Measurements from ENCODE around the gene HLA-DMB.

GRCh38 chr6:32922083-32922482 lies 18.7 kb downstream of the HLA-DMB start:
- TF ChIP-seq EP300 (IDR thresholded peaks at IDR 0.05; ENCODE audit: borderline replicate concordance in 1 of 2, low read depth in 1 of 2, low read length in 1 of 2) = no peak
- TF ChIP-seq POLR2AphosphoS5 (IDR thresholded peaks at IDR 0.05; ENCODE audit: low read depth, low read length) = no peak
- no peak for TF ChIP-seq CTCF (IDR thresholded peaks at IDR 0.05)
- no peak for TF ChIP-seq PBX3 (IDR thresholded peaks at IDR 0.05)
- TF ChIP-seq, protein P1, sequence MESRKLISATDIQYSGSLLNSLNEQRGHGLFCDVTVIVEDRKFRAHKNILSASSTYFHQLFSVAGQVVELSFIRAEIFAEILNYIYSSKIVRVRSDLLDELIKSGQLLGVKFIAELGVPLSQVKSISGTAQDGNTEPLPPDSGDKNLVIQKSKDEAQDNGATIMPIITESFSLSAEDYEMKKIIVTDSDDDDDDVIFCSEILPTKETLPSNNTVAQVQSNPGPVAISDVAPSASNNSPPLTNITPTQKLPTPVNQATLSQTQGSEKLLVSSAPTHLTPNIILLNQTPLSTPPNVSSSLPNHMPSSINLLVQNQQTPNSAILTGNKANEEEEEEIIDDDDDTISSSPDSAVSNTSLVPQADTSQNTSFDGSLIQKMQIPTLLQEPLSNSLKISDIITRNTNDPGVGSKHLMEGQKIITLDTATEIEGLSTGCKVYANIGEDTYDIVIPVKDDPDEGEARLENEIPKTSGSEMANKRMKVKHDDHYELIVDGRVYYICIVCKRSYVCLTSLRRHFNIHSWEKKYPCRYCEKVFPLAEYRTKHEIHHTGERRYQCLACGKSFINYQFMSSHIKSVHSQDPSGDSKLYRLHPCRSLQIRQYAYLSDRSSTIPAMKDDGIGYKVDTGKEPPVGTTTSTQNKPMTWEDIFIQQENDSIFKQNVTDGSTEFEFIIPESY (IDR thresholded peaks at IDR 0.05; ENCODE audit: borderline replicate concordance, low read depth) = no peak
- TF ChIP-seq, protein P2, sequence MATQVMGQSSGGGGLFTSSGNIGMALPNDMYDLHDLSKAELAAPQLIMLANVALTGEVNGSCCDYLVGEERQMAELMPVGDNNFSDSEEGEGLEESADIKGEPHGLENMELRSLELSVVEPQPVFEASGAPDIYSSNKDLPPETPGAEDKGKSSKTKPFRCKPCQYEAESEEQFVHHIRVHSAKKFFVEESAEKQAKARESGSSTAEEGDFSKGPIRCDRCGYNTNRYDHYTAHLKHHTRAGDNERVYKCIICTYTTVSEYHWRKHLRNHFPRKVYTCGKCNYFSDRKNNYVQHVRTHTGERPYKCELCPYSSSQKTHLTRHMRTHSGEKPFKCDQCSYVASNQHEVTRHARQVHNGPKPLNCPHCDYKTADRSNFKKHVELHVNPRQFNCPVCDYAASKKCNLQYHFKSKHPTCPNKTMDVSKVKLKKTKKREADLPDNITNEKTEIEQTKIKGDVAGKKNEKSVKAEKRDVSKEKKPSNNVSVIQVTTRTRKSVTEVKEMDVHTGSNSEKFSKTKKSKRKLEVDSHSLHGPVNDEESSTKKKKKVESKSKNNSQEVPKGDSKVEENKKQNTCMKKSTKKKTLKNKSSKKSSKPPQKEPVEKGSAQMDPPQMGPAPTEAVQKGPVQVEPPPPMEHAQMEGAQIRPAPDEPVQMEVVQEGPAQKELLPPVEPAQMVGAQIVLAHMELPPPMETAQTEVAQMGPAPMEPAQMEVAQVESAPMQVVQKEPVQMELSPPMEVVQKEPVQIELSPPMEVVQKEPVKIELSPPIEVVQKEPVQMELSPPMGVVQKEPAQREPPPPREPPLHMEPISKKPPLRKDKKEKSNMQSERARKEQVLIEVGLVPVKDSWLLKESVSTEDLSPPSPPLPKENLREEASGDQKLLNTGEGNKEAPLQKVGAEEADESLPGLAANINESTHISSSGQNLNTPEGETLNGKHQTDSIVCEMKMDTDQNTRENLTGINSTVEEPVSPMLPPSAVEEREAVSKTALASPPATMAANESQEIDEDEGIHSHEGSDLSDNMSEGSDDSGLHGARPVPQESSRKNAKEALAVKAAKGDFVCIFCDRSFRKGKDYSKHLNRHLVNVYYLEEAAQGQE (IDR thresholded peaks at IDR 0.05; ENCODE audit: low read depth, low read length) = no peak
- no peak for TF ChIP-seq RFX5 (IDR thresholded peaks at IDR 0.05; ENCODE audit: low read length)
- TF ChIP-seq RCOR1 (IDR thresholded peaks at IDR 0.05; ENCODE audit: low read length) = no peak
- no peak for TF ChIP-seq ELF1 (IDR thresholded peaks at IDR 0.05)
- TF ChIP-seq CHD2 (IDR thresholded peaks at IDR 0.05; ENCODE audit: low read length, partially characterized antibody) = no peak
- TF ChIP-seq EZH2phosphoT487 (IDR thresholded peaks at IDR 0.05; ENCODE audit: borderline replicate concordance, low read depth) = no peak
- no peak for TF ChIP-seq RAD21 (IDR thresholded peaks at IDR 0.05; ENCODE audit: low read length)
- TF ChIP-seq, protein P3, sequence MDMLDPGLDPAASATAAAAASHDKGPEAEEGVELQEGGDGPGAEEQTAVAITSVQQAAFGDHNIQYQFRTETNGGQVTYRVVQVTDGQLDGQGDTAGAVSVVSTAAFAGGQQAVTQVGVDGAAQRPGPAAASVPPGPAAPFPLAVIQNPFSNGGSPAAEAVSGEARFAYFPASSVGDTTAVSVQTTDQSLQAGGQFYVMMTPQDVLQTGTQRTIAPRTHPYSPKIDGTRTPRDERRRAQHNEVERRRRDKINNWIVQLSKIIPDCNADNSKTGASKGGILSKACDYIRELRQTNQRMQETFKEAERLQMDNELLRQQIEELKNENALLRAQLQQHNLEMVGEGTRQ (IDR thresholded peaks at IDR 0.05; ENCODE audit: borderline replicate concordance, low read depth, low read length) = no peak
- TF ChIP-seq, protein P4, sequence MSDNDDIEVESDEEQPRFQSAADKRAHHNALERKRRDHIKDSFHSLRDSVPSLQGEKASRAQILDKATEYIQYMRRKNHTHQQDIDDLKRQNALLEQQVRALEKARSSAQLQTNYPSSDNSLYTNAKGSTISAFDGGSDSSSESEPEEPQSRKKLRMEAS (IDR thresholded peaks at IDR 0.05; ENCODE audit: low read depth) = no peak

All from SK-N-SH (cell line).